Activated CD8-positive, alpha-beta T cell treated with anti-CD3 and anti-CD28 coated beads, Interleukin-2, amount 10 ng/mL, durations not matched to agents 7 days and 5 days (primary cell): Measurements from ENCODE around the gene ENPP5. TPM values are rescaled to one million over a fixed set of nuclear protein-coding genes. Genes with fewer than 3 reads are reported as not detected.
"Not testable (repeated sequence)": the region's sequence is repeated elsewhere in the genome, so short reads cannot be mapped to it uniquely, and the experiment has no call there.

Source experiments
- ATAC-seq: fragments of 150-1000 bp; cut with Tn5 transposase; one replicate; pipeline ENCODE4 v1.10.0; 2021; ENCODE audit warnings: moderate library complexity
- CTCF ChIA-PET: fragments of 350-600 bp; sonication (Branson Sonifier 250); formaldehyde crosslinking; loops from one replicate; lab custom pipeline; 2021; ENCODE audit warnings: antibody characterized with exemption; lab: Charles Lee
- POLR2A ChIA-PET: fragments of 350-600 bp; sonication (Branson Sonifier 250); formaldehyde crosslinking; loops from one replicate; lab custom pipeline; 2021; ENCODE audit warnings: antibody characterized with exemption; lab: Charles Lee
- DNase-seq: peaks from one replicate; pipeline ENCODE4 v3.0.0-alpha.2; 2020
- H3K27ac Mint-ChIP-seq: one replicate; pipeline ENCODE4 v1.8.0; 2021; ENCODE audit warnings: mild to moderate bottlenecking, mixed read lengths
- H3K27me3 Mint-ChIP-seq: one replicate; pipeline ENCODE4 v1.8.0; 2021; ENCODE audit warnings: low read depth, mixed read lengths
- H3K36me3 Mint-ChIP-seq: one replicate; pipeline ENCODE4 v1.8.0; 2021; ENCODE audit warnings: low read depth, mixed read lengths
- H3K4me1 Mint-ChIP-seq: one replicate; pipeline ENCODE4 v1.8.0; 2021; ENCODE audit warnings: low read depth, mixed read lengths
- H3K4me3 Mint-ChIP-seq: one replicate; pipeline ENCODE4 v1.8.0; 2021; ENCODE audit warnings: mild to moderate bottlenecking, mixed read lengths
- H3K9me3 Mint-ChIP-seq: one replicate; pipeline ENCODE4 v1.8.0; 2022; ENCODE audit warnings: mixed read lengths; ENCODE audit not compliant: insufficient read depth
- total RNA-seq, 2 experiments: library from RNA; stranded (reverse); gene quantifications; one replicate each; pipeline ENCODE4 v1.2.3, GENCODE V29; 2021

Gene ENPP5
- total RNA-seq, 2 experiments from 2014 or later = not detected

DNA sequence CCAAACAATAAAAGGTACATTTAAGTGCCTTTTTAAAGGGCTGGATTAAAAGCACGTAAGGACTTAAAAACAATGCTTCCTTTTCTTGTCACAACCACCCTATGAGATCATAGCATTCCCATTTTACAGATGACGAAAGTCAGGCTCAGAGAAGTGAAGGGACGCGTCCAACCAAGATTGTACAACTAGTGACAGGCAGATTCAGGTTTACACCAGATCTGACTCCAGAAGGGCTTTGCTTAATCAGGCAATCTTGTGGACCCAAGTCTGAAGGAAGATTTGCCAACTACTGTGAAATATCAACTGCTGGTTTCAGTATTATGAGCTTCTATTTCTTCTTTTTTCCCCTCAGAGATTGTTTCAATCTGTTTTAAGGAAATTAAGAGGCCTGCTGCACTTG, 40.1 kb downstream of the ENPP5 start:
- no peak for DNase-seq
- no peak for ATAC-seq
- Mint-ChIP-seq H3K27ac (peak overlapping the region; percentile 56), H3K4me3 (peak overlapping the region; percentile 90), H3K9me3 (no peaks in the 10 kb centered on the region), H3K36me3 (peaks cover 4% of the 10 kb centered on the region), H3K4me1 (peaks cover 34% of the 10 kb centered on the region), H3K27me3 (no peaks in the 10 kb centered on the region)
- ChIA-PET POLR2A (interaction anchor here (1.6 kb wide), 1 partner anchor 49 kb away, joined by 4 read pairs; no protein-coding TSS in a partner anchor), CTCF (interaction anchor here (2.9 kb wide), 1 partner anchor 40 kb away, joined by 11 read pairs; no protein-coding TSS in a partner anchor)

DNA sequence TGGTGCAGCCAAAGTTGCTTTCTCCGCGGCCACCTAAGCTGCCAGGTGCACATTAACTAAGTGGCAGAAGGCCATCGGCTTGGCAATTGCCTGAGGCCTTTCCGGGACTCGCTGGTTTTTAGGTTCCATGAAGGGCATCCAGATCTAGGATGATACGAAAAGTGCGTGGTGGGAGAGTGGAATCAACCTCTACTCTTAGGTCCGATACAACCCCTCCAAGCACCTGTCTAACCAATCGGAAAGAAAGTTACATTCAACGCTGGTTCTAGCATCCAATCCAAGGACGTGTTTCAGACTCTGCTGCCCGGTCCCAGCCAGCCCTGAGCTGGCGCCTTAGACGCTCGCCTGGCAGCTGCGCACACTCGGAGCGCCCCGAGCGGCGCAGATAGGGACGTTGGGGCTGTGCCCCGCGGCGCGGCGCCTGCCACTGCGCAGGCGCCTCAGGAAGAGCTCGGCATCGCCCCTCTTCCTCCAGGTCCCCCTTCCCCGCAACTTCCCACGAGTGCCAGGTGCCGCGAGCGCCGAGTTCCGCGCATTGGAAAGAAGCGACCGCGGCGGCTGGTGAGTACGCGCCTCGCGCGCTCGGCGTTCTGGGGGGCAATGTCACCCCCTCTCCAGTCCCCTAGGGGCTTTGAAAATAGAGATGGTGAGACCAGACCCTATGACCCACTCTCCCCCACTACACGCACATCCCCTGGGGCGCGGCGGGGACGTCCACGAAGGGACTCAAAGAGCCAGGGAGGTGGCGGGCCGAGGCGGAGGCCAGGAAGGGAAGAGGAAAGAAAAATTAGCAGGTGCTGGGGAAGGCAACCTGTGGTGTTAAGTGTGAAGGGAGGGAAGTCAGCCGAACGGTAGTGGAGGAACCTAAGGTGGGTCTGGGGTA, 40.9 kb downstream of the ENPP5 start, which contains the start of gene ENPP4:
TSS of gene ENPP4 (plus strand) at position 361 of the 883 bp plus-strand sequence. CDS start 9,595 bp downstream, outside the sequence.
- Mint-ChIP-seq H3K9me3 (no peaks in the 10 kb centered on the region), H3K27me3 (no peaks in the 10 kb centered on the region)

DNA sequence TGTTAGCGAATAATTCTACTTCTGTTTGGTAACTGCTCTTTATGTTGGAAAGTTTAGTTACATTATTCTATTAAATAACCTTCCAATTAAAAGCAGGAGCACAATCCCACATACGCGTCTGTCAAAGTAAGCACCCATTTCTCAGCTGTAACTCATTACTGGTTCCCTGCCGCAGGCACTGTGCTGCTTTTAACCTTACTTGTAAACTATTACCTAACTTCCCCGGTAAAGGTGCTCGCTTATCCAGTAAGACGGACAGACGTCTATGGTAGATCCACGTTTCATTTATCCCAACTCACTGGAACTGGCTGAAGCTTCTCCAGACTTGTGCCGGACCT, 41.5 kb downstream of the ENPP5 start:
- Mint-ChIP-seq H3K4me1 (peaks cover 33% of the 10 kb centered on the region), H3K27ac (peak overlapping the region; percentile 79), H3K27me3 (no peaks in the 10 kb centered on the region), H3K4me3 (peak overlapping the region; percentile 90), H3K36me3 (peaks cover 4% of the 10 kb centered on the region), H3K9me3 (no peaks in the 10 kb centered on the region)
- ATAC-seq (peak; percentile 16), DNase-seq (no peak)
- ChIA-PET POLR2A (interaction anchor here (1.3 to 1.6 kb wide), 3 partner anchors 10 to 51 kb away, joined by 3 to 5 read pairs (median 4); no protein-coding TSS in a partner anchor), CTCF (interaction anchor here (0.8 to 2.9 kb wide), 7 partner anchors 9 to 1654 kb away, joined by 3 to 11 read pairs (median 4); no protein-coding TSS in a partner anchor)

More for the DNA sequence above, 40.9 kb downstream of the ENPP5 start, which contains the start of gene ENPP4:
- Mint-ChIP-seq H3K36me3 (peaks cover 4% of the 10 kb centered on the region), H3K27ac (peak within 1 kb of the TSS; percentile 79), H3K4me1 (peaks cover 34% of the 10 kb centered on the region), H3K4me3 (peak within 1 kb of the TSS; percentile 90)
- POLR2A ChIA-PET = interaction anchor here (1.3 to 1.6 kb wide), 3 partner anchors 9 to 50 kb away, joined by 3 to 5 read pairs (median 4); no protein-coding TSS in a partner anchor
- ATAC-seq = peak; percentile 100
- peak; percentile 91 for DNase-seq
- CTCF ChIA-PET = interaction anchor here (0.8 to 2.9 kb wide), 7 partner anchors 9 to 1654 kb away, joined by 3 to 11 read pairs (median 4); no protein-coding TSS in a partner anchor

DNA sequence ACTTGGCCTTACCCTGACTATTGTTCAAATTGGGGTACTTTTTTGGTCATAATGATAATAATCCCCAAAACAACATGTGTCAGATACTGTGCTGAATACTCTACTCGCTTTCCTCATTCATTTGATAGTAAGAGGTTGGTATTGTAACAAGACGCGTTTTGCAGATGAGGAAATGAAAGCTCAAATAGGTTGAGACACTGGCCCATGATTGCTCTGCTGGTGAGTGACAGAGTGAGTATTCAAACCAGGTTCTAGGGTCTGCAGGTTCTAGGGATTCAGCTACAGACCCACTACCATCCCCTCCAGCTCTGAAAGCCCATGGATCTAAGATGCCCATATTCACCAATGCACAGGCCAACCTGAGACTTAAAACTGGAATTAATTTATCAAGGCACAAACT, 42.3 kb downstream of the ENPP5 start:
- DNase-seq (no peak), ATAC-seq (no peak)
- ChIA-PET POLR2A (no interaction called here), CTCF (interaction anchor here (1.7 to 2.9 kb wide), 4 partner anchors 10 to 38 kb away, joined by 3 to 11 read pairs (median 6); no protein-coding TSS in a partner anchor)
- Mint-ChIP-seq H3K27ac (no peak overlapping the region), H3K9me3 (no peaks in the 10 kb centered on the region), H3K4me1 (peaks cover 30% of the 10 kb centered on the region), H3K27me3 (no peaks in the 10 kb centered on the region), H3K4me3 (peak overlapping the region; percentile 90), H3K36me3 (peaks cover 6% of the 10 kb centered on the region)

DNA sequence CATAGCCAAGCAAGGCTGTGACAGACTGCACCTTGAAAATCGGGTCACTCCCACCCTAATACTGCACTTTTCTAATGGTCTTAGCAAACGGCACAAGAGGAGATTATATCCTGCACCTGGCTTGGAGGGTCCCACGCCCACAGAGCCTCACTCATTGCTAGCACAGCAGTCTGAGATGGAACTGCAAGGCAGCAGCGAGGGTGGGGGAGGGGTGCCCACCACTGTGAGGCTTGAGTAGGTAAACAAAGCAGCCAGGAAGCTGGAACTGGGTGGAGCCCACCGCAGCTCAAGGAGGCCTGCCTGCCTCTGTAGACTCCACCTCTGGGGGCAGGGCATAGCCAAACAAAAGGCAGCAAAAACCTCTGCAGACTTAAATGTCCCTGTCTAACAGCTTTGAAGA, 51.1 kb downstream of the ENPP5 start:
- H3K27me3 Mint-ChIP-seq, H3K9me3 Mint-ChIP-seq, ATAC-seq, H3K4me3 Mint-ChIP-seq: not testable (repeated sequence)
- ChIA-PET POLR2A (interaction anchor here (1.6 kb wide), 1 partner anchor 10 kb away, joined by 3 read pairs; the partner anchor contains the start of gene ENPP4), CTCF (interaction anchor here (1.0 kb wide), 1 partner anchor 13 kb away, joined by 3 read pairs; no protein-coding TSS in a partner anchor)
- Mint-ChIP-seq H3K27ac (peak overlapping the region; percentile 49), H3K36me3 (peaks cover 29% of the 10 kb centered on the region), H3K4me1 (peaks cover 12% of the 10 kb centered on the region)
- peak; percentile 26 for DNase-seq

DNA sequence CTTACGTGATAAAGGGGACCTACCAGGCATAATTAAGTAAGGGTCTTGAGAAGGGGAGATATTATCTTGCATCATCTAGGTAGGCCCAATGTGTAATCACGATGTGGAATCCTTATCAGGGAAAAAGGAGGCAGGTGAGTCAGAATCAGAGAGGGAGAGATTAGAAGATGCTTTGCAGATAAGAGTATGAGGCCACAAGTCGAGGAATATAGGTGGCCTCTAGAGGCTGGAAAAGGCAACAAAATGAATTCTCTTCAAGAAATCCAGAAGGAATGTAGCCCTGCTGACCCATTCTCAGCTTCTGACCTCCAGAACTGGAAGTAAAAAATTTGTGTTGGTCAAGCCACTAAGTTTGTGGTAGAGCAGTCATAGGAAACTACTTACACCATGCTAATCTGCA, 51.9 kb downstream of the ENPP5 start:
- ChIA-PET POLR2A (interaction anchor here (1.6 kb wide), 1 partner anchor 11 kb away, joined by 3 read pairs; the partner anchor contains the start of gene ENPP4), CTCF (no interaction called here)
- H3K27me3 Mint-ChIP-seq = no peaks in the 10 kb centered on the region
- H3K9me3 Mint-ChIP-seq = peaks cover 9% of the 10 kb centered on the region
- ATAC-seq (no peak), DNase-seq (no peak)
- no peak overlapping the region for H3K4me3 Mint-ChIP-seq
- H3K27ac Mint-ChIP-seq = no peak overlapping the region
- H3K36me3 Mint-ChIP-seq = peaks cover 27% of the 10 kb centered on the region
- H3K4me1 Mint-ChIP-seq = peaks cover 12% of the 10 kb centered on the region

DNA sequence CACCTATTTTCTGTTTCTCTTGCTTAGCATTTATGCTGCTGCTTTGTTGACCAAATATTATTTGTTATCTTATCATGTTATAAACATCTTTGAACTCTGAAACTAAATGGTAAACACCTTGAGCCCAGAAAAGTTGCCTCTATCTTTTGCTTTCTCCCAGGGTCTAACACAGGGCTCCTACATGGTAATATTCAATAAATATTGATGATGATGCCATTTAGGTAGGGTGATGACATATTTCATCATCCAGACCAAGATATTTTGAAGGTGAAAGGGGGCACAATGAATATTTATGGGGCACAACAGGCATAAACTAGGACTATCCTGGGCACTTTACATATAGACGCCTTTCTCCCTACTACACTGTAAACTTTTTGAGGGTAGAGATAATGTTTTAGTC, 52.6 kb downstream of the ENPP5 start:
- DNase-seq (no peak), ATAC-seq (no peak)
- Mint-ChIP-seq H3K27ac (no peak overlapping the region), H3K4me1 (peaks cover 12% of the 10 kb centered on the region), H3K36me3 (peaks cover 27% of the 10 kb centered on the region), H3K27me3 (no peaks in the 10 kb centered on the region), H3K9me3 (peaks cover 9% of the 10 kb centered on the region), H3K4me3 (no peak overlapping the region)
- CTCF ChIA-PET = interaction anchor here (1.3 kb wide), 1 partner anchor 12 kb away, joined by 4 read pairs; the partner anchor contains the start of gene ENPP4
- POLR2A ChIA-PET = no interaction called here

DNA sequence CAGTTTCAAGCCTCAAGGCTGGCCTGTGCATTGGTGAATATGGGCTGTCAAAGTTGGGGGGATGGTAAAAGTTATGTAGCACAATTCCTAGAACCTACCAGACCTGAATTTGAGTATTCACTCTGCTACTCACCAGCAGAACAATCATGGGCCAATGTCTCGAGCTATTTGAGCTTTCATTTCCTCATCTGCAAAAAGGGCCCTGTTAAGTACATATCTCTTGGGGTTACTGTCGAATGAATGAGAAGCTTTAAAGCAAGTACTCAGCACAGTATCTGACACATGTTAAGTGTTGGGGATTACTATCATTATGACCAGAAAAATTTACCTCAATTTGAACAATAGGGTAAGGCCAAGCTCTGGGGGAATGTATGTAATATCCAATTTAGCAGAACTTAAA, 54.5 kb downstream of the ENPP5 start:
- no peaks in the 10 kb centered on the region for H3K27me3 Mint-ChIP-seq
- peaks cover 9% of the 10 kb centered on the region for H3K9me3 Mint-ChIP-seq
- ATAC-seq = no peak
- DNase-seq = no peak
- CTCF ChIA-PET = interaction anchor here (1.8 kb wide), 1 partner anchor 26 kb away, joined by 6 read pairs; no protein-coding TSS in a partner anchor
- H3K4me3 Mint-ChIP-seq = no peak overlapping the region
- H3K27ac Mint-ChIP-seq = no peak overlapping the region
- H3K36me3 Mint-ChIP-seq = peaks cover 19% of the 10 kb centered on the region
- POLR2A ChIA-PET = no interaction called here
- H3K4me1 Mint-ChIP-seq = peaks cover 12% of the 10 kb centered on the region

DNA sequence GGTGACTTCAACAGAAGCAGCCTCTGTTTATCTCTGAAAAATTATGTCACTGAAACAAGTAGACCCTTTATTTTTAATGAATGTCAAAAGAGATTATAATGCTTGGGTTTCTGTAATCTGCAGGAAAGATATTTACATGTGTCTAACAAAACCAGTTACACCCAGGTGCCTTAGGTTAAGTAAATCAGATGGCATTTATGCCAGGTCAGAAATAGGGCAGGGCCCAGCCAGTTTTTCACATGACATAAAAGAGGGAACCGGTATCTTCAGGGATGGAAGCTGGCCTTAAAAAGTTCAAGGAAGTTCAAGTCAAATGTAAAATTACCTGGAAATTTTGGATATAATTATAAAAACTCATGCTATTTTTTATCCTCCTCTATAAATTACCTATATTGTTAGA, 55.1 kb downstream of the ENPP5 start:
- H3K4me3 Mint-ChIP-seq = no peak overlapping the region
- H3K36me3 Mint-ChIP-seq = peaks cover 15% of the 10 kb centered on the region
- peaks cover 14% of the 10 kb centered on the region for H3K9me3 Mint-ChIP-seq
- ChIA-PET POLR2A (no interaction called here), CTCF (no interaction called here)
- H3K27me3 Mint-ChIP-seq = no peaks in the 10 kb centered on the region
- DNase-seq (no peak), ATAC-seq (no peak)
- H3K4me1 Mint-ChIP-seq = peaks cover 12% of the 10 kb centered on the region
- H3K27ac Mint-ChIP-seq = no peak overlapping the region

DNA sequence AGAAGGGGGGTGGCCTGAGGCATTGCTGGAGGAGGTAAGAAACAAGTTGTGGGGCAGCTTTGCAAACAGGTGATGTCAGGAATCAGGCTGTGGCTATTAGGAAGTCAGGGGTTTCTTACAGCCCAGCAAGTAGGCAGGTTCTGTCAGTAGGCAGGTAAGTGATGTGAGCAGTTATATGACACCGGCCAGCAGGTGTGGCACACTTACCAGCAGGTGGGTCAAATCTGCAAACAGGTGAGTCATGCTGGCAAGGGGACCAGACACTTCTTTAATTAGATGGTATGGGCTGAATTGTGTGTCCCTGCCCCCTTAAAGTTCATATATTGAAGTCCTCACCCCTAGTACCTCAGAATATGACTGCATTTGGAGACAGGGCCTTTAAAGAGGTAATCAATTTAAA, 57.4 kb downstream of the ENPP5 start:
- Mint-ChIP-seq H3K9me3 (peaks cover 15% of the 10 kb centered on the region), H3K4me3 (no peak overlapping the region), H3K27ac (no peak overlapping the region), H3K27me3 (no peaks in the 10 kb centered on the region), H3K36me3 (peaks cover 3% of the 10 kb centered on the region), H3K4me1 (no peaks in the 10 kb centered on the region)
- DNase-seq (no peak), ATAC-seq (no peak)
- POLR2A ChIA-PET = no interaction called here
- CTCF ChIA-PET = interaction anchor here (0.7 to 1.5 kb wide), 3 partner anchors 11 to 23 kb away, joined by 3 to 5 read pairs (median 4); no protein-coding TSS in a partner anchor
